NCI-H2196 treated with DMSO at 0.1 percent for 48 hours (cell line): ENCODE results near the gene NTMT2.
"Not testable (repeated sequence)": the region's sequence is repeated elsewhere in the genome, so short reads cannot be mapped to it uniquely, and the experiment has no call there.

Experiments used
- DNase-seq: peaks from one replicate; lab custom pipeline; 2025; ENCODE audit not compliant: unreplicated experiment; lab: John Stamatoyannopoulos, UW

Gene NTMT2

DNA sequence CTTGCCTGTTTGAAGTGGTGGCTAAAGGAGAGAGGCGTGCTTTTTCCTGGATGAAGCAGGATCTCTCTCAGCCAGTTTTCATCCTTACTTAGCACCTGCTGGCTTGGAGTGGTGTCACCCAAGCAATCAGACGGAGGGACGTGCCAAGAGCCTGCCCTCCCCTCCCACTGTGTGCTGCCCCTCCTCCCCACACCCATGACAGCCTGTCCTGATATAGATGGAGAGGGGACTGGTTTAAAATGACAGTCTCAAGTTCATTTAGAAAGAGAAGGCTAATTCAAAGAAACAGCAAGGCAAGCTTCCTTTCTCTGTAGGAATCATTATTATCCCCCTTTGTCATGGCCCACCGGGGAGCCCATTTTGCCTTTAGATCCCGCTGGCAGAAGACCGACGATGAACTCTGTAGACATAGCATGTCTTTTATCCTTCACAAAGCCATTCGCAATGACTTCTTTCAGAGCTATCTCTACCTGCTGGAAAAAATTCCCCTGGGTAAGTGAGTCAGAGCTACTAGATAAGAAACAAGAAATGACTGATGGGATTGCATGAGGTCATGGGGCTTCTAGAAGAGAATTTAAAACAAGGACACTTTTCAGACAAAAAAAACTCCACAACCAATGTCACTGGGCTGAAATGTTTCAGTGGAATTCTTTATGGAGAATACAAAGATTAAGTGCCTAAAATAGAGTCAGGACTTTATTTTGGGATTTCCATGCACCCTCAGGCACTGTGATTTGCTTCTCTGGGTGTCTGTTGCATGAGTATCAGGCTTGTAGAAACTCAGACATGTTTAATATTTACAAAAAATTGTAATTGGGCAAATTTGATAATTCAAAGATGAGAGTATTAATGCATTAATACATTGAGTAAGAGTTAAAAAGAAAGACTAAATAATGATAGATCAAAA is at the start of gene NTMT2:
NTMT2 (plus strand) TSS at position 190 of the 907 bp plus-strand sequence; CDS start at position 339, 149 bp downstream.
- no peak for DNase-seq

DNA sequence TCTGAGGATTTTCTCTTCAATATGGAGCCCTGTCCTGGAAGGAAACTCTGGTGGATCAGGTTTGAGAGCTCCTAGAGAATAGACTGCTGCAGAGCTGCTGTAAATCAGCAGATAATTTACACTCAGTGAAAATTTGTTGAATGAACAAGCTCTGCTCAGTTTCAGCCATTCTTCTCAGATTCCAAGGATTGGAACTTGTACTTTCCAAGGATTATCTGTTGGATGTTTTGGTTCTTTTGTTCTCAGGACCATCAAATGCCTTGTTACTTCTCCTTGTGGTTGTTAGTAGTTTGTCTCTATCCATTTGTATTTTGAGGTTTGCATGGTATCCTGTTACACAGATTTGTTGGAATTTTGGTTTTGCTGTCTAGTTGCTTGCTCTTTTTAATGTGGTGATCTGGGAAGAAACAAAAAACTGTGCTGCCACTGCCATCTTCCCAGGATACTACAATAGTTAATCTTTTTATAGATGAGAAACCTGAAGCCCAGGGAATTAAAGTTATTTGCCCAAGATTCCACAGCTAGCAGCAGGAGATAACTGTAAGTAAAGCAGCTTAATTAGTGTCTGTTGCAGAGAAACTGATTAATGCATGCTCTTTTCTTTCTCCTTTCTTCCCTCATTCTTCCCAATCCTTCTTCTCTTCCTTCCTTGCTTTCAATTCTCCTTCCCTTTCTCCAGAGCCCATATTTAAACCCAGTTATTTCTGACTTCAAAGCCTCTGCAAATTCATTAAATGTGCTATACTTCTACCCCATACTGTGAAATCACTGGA is 49.6 kb upstream of the NTMT2 start:
- DNase-seq = no peak

DNA sequence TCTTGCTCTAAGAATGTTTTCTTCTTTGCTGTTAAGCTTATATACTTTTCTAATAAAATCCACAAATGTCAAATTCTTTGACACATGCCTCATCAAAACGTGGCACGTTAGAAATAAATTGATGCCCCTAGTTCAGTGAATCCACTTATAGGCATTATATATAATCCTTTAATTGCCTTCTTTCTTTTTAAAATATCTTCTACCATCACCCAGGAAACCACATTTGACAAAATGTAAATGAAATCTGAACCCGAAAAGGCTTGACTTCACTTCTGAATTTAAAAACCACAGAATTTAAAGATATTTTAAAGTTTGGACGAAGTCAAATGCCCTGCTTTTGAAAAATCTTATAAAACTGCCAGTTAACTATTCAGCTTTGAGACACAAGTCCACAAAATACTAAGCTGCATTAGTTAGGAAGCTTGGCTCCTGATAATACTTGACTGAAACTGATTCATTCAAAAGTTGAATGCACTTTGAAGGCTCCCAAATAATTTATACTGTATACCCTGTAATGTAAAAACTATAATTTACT is 48.9 kb upstream of the NTMT2 start:
- no peak for DNase-seq

DNA sequence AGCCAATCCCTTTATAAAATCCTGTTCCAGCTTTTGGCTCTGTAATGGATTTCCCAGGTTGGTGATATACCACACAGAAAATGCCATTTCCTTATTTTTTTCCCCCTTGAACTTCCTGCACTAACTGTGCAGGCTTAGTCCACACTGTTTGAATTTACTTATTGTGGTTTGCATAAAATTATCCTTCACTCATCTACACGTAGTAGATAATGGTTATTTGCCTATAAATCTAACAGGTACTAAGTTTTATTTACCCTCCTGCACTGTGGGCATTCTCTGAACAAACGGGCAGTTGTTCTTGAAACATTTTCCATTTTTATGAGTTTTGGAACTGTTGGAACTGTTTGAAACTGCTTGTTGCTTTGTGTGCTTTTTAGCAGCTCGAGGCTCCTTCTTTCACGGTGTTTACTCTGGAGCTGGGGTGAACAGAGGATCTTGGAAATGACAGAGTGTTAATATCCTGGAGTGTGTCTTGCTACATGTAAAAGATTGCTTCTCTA is 48.3 kb upstream of the NTMT2 start:
- no peak for DNase-seq

DNA sequence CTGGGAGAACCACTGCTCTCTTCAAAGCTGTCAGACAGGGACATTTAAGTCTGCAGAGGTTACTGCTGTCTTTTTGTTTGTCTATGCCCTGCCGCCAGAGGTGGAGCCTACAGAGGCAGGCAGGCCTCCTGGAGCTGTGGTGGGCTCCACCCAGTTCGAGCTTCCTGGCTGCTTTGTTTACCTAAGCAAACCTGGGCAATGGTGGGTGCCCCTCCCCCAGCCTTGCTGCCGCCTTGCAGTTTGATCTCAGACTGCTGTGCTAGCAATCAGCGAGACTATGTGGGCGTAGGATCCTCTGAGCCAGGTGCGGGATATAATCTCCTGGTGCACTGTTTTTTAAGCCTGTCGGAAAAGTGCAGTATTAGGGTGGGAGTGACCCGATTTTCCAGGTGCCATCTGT is 32.6 kb upstream of the NTMT2 start:
- not testable (repeated sequence) for DNase-seq

DNA sequence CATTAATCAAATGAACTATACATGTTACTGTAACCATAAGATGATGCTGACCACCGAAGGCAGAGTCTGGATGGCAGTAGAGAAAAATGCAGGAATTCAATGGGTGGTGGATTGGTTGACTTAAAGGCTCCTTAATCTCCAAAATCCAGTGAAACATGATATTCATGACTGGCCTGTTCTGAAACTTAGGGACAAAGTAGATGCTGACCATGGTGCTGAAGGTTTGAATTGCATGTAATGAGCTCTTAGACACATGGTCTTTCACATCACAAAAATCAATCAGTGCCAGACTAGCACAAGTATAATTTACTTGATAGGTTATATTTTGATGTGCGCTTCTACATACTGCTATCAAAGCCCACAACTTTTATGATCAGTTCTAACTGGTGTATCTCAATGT is 30.9 kb upstream of the NTMT2 start:
- DNase-seq = no peak

DNA sequence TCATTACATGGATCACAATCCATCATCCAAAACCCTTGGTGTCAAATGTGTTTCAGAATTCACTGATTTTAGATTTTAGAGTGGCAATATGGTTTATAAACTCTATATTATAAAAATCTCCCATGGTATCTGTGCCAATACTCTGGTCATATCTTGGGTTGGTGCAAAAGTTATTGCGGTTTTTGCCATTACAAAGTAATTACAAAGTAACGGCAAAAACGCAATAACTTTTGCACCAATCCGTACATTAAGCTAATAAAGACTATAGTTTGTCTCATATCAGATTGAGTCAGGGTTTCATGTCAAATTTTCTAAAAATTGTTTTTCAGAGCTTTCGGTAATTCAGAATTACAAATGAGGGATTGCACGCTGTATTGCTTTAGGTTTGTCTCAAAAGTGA is 23.4 kb upstream of the NTMT2 start:
- DNase-seq = no peak

GRCh38 chr1:170125269-170125668 is 20.5 kb upstream of the NTMT2 start:
- DNase-seq = no peak

DNA sequence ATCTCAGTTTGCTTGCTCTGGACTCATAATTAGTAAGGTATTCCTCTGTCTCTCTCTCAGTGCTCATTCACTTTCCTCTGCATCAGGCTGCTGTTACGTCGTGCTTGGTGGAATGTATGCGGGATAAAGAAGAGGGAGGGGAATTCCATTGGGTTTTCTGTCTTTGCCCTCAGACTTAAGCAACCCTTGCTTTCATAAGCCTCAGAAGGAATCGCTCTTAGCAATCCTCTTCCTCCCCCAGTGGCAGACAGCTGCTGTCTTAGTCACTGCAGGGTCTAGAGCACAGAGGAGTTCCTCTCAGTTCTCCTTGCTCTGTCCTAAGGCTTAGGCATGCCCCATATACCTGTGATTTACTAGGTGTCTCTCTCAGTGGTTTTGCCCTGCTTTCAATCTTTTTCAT is 19.1 kb upstream of the NTMT2 start:
- no peak for DNase-seq

- DNase-seq = no peak
Measured at GRCh38 chr1:170131450-170131849, 14.3 kb upstream of the NTMT2 start.

- DNase-seq = no peak
Measured at GRCh38 chr1:170131984-170132383, 13.8 kb upstream of the NTMT2 start.

DNA sequence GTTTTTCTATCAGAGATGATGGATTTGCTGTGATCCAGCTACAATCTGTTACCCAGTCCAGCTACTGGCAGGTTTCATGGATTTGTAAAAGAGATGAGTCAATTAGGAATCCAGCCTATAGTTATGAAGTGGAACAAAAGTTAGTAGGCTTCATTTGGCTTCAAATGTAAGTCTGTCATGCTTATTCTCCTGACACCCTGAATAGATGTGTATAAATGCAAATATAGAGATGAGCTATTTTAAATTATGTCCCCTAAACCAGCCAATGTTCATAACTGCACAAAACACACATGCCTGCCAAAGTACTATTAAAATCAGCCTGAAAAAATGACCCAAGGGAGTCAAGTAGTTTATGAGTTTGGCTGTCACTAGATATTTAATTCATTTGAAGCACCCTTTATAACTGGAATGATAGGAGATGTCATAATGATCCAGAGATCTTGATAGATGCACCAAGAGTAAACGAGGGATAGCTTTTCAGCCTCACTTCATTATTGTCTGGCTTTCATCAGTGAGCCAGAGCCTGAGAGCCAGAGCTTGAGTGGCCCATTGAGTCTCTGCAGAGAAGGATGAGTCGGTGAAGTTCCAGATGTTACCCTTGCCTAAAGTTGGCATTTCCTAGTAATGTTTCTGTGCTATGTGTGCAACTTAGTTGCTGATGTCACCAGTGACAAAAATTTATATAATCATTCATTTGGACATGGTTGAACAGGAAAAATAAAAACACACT is 11.8 kb upstream of the NTMT2 start:
- no peak for DNase-seq

DNA sequence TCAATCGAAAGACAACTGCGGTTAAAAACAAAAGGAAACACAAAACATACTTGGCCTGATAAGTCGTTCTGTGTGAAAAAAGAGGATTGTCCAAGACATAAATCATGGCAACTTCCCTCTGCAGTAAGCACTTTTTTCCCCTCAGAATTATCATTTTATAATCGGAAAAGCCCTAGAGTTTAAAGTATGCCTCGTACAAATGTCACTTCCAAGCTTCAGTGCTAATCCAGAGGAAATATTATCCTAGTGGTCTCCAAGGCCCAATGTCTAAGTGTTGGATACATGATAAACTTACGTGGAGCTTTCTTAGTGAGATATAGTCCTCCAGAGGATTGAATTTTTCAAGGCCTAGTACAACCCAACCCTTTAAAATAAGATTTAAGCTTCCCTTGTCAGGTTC is 11.2 kb upstream of the NTMT2 start:
- DNase-seq = no peak

DNA sequence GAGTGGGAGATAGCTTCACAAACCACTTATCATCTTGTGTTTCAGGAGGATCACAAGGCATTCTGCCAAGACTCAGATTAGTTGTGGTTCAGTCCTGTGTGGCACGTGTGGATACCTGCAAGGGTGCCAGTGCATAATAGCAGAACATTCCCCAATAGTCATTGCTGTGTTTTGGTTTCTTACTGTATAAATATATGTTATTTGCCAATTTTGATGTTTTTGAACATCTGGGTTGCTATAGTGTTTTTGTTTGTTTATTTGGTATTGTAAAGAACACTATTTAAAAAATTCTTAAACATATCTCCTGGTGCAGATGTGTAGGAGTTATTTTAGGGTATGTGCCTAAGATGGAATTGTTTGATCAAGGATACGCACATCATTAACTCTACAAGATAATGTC is 5.4 kb upstream of the NTMT2 start:
- no peak for DNase-seq

- no peak for DNase-seq
Measured at GRCh38 chr1:170145061-170145460, 698 bp upstream of the NTMT2 start.

GRCh38 chr1:170146720-170147263 is 1.0 kb downstream of the NTMT2 start:
- no peak for DNase-seq

DNA sequence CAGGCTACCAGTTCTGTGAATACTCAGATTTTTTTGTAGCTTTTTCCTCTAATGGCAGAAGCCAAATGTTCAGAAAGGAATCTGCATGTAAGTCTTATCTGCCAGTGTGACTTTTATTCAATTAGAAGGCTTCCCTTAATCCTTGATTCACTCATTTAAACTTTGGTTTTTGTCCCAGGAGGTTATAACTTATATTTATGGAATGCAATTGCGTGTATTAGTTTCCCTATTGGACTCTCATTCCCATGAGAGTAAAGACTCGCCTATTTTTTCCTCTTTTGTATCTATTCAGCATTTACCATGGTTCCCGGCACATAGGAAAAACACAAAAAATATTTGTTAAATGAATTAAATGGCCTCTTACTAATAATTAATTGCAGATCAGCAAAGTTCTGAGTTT is 3.5 kb downstream of the NTMT2 start:
- DNase-seq = no peak

- no peak for DNase-seq
Measured at GRCh38 chr1:170150016-170150415, 4.3 kb downstream of the NTMT2 start.

DNA sequence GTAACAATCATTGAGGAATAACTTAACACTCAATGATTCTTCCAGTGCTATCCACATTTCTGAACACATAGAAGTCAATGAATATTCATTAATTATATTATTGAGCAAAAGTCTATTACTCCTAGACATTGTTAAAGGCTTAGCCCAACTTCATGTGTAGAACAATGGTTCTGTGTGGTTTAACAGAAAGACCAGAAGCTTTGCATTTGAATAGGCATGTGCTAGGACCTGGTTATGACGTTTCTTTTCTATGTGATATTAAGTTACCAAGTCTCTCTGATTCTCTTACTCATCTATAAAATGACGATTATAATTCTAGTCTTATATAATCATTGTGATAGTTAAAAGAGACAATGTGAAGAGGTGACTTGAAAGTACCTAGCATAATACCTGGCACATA is 5.2 kb downstream of the NTMT2 start:
- DNase-seq = no peak

DNA sequence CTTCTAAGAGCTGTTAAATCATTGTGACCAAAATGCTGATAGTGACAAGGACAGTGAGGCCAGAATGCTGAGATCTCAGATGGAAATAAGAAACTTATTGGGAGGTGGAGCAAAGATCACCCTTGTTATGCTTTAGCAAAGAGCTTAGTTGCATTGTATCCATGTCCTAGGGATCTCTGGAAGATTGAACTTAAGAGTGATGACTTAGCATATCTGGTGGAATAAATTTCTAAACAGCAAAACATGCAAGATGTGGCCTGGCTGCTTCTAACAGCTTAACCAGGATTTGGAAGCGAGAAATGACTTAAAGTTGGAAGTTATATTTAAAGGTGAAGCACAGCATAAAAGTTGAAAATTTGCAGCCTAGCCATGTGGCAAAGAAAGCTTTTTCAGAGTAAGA is 7.7 kb downstream of the NTMT2 start:
- DNase-seq = no peak

DNA sequence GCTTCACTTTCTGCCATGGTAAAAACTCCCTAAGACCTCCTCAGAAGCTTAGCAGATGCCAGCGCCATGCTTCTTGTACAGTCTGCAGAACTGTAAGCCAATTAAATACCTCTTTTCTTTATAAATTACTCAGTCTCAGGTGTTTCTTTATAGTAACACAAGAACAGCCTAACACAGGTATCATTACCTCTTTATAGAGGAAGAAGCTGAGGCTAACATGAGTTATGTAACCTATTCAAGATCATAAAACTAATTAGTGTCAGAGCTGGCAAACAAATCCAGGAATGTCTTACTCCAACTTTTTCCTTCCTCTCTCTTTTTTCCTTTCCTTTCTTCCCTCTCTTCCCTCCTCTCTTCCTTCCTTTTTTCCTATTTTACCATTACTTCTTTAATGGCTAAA is 9.3 kb downstream of the NTMT2 start:
- no peak for DNase-seq
